SKM-1 (cell line): ENCODE results near the gene TMA7B.
A peak's percentile ranks its signal among the peaks of the same experiment; 100 is the strongest.

ENCODE experiments used
- DNase-seq: peaks from one replicate; lab custom pipeline; 2025; ENCODE audit not compliant: unreplicated experiment; lab: John Stamatoyannopoulos, UW

The TMA7B gene

DNA sequence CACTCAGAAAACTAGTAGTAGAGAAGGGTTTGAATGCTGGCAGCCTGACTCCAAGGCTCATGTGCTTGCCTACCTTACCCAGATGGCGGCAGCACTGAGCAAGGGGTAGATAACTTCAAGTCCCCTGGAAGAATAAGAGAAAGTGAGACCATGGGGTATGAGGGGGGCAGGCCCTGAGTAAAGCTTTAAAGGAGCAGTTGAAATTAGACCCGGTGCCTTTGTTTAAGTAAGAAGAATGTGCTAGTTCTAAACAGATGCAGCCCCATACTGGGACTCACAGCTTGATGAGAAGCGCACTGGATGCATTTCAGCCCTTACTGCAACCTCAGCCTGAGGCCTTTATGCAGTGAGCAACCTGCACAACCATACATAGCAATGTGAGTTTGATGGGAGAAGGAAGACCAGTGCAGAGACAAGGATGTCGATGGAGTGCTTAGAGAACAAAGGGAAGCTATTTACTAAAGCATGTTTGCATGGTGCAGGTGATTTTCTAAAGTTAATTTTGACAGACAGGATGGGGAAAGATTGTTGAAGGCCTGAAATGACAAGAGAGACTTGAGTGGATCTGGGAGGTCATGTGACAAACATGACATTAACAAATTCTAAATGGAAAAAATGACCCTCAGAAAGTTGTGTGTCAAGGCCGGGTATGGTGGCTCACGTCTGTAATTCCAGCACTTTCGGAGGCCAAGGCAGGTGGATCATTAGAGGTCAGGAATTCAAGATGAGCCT lies 27.1 kb upstream of the TMA7B start:
- peak; percentile 3 for DNase-seq

DNA sequence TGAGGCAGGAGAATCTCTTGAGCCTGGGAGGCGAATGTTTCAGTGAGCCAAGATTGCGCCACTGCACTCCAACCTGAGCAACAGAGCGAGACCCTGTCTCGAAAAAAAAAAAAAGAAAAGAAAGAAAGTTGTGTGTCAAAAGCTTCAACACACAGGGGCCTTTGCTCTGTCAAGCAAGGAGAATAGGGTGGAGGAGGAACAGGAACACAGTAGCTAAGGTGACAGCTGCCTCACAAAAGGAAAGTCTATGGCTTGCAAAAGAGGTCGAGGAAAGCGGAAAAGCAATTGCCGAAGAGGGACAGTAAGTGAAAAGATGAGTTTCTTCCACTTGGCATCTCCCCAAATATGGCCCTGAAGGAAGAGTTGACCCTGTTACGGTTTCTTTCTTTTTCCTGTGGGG lies 26.5 kb upstream of the TMA7B start:
- no peak for DNase-seq

DNA sequence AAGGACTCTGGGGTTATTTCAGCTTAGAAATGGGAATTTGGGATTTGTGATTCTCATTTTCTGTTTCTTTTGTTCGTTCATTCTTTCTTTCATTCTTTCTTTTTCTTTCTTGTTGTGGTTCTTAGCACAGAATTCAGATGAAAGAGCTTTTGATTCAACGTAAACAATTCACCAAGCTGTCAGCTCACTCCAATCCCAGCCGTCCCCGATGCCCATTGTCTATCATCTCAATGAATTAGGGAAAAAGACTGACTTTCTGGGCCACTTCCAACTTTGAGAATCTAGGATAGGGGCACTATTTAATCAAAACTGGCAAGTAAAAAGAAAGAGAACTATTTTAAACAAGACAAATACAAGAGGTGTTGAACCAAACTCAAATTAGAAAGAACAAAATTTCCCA lies 25.1 kb upstream of the TMA7B start:
- DNase-seq, result no peak

DNA sequence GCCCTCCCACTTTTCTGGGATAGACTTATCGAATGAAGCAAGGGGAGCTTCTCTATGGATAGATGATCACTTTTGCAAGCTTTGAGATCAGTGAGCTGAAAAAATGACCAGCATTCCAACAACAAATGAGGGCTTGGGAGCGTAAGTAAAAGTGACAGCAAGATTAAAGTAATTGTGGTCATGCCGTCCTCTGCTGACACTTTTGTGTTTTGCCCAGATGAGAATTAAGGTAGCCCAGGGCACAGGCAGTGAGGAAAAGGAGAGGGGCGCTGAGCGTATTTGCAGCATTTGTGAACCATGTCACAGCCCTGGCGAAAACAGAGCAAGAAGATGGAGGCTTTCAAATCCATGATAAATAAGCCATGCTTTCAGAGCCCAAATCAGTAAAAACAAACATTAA lies 24.6 kb upstream of the TMA7B start:
- no peak for DNase-seq

DNA sequence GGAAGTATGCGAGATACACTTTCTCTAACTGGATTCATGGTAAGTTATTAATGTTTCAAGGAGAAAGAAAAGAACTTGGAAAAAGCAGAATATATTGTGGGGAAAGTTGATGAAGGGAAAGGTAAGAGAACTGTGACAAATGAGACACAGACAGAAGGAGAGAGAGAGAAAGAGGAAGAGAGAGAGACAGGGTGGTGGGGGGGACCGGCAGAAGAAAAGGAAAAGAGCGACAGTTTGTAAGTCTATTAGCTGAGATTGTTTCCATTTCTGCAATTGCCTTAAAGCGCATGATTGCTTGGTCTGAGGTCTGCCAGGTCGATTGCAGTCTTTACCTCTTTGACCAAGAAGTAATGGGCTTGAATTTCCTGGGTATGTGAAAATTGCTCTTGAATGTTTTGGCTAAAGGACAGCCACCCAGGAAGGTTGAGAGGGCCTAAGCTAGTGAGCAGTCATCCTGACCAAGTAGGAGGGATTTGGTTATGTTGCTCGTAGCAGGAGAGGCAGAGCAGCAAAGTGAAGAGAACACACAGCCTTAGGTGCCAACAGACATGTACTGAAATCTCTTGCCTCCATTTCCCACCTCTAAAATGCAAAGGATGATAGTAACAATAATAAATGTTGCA lies 23.6 kb upstream of the TMA7B start:
- DNase-seq, result no peak

DNA sequence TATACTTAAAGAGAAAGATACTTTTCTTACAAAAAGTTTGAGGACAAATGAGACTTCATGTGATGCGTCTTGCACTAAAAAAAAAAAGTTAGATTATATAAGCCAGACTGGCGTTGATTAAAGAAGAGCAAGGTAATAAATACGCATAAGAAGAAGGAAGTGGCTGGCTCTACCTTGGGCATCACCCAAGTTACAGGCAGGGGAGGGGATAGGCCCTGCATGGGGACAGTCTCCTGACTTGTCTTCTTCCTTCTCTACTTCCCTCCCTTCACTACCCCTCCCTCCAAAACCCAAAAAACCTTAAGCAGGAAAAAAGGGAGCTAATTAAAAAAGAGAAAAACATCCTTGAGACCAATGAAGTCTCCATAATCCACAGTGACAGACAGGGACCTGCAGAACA lies 22.3 kb upstream of the TMA7B start:
- no peak for DNase-seq

DNA sequence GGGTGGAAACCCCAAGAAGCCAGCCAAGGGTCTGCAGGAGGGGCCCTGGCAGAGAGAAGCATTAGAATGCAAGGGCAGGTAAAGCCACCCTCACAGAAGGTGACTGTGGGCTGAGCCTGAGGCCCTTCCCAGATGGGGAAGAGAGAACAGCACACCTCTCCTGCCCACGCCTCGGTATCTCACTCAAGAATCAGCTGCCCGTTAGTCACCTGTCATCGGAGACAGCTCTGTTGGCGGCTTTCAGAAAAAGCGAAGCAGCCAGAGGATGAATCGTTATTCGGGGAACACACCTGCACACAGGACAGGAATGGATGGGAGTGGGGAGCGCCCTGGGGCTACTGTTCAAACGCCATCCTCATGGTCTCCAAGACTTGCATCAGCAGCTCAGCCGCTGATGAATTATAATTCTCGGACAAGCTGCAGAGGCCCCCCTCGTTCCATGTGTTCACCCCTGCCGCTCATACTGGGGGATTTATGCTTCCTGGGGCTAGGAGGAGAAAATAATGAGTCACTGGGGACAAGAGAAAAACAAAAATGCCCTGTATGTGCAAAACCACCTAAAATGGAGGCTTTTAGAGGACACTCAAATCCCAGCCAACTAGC lies 21.6 kb upstream of the TMA7B start:
- no peak for DNase-seq

DNA sequence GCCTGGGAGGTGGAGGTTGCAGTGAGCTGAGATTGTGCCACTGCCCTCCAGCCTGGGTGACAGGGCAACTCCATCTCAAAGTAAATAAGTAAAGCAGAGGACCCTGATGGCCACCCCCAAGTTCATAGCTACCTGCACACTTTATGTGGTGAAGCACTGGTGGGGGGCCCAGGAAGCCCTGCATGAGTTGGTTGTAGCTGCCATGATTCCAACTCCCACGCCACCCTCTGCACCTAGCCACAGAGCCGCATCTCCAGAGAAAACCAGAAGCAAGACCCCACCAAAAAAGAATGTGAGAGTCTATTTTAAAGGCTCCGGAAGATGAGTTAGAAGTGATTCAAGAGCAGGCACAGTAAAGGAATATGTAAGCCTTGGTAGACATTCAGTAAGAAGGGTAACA lies 20.4 kb upstream of the TMA7B start:
- DNase-seq, result no peak

DNA sequence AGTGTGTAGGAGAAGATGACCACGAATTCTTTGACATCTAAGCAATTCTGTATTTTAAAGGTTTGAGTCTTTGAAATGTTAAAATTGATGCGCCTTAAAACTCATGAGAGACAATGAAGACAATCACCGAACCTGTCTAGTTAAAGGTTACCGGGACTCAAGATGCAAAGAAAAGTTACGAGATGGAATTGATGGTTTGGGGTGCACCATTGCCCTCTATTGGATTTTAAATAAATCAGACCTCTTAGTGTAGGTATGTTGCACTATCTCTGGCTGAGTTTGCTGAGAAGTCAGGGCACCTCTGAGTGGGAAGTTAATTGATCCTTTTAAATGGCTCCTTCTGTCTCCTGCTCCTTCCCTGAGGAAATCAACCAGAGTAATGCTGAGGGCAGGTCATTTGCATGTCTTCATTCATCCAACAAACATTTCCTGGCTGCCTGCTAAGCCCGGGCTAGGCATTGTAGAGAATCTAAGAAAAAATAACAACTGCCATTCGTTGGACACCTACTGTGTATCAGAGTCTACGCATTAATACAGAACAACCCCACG lies 19.4 kb upstream of the TMA7B start:
- no peak for DNase-seq

DNA sequence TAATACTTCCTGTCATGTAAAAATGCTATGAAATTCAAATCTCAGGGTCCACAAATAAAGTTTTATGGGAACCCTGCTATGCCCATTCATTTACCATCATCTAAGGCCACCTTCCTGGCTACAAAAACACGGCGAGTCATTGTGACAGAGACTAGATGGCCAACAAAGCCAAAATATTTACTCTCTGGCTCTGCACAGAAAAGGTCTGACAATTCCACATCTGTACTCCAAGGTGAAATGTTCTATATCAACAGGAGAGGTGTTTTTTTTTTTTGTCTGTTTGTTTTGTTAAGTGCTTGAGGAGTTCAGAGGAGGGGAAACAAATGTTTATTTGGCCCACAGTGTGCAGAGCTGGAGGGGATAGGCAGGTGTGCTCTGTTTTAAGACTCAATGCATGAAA lies 18.6 kb upstream of the TMA7B start:
- DNase-seq, result no peak

DNA sequence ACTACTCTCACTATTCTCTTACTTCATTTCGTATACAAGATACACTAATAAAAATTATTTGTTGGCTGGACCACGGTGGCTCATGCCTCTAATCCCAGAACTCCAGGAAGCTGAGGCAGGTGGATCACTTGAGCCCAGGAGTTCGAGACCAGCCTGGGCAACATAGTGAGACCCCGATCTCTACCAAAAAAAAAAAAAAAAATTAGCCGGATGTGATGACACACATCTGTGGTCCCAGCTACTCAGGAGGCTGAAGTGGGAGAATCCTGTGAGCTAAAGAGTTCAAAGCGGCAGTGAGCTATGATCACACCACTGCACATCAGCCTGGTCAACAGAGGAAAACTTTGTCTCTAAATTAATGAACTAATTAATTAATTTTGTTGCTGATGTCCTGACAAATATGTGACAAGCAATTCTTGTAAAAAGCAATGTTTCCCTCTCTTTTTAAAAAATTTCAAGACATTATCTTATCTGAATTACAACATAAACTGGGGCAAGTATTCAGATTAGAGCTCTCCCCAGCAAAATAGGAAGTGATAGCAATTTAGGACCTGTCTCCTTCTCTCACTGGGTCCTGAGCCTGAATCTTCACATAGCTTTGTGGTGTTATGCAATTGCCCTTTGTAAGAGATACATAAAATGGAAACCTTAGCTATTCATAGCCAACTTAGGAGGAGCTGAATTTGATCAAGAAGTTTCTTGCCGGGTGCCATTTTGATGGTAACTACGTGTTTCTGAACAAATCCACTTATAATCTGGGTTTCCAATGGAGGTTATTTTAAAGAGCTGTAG lies 17.6 kb upstream of the TMA7B start:
- DNase-seq, result no peak

DNA sequence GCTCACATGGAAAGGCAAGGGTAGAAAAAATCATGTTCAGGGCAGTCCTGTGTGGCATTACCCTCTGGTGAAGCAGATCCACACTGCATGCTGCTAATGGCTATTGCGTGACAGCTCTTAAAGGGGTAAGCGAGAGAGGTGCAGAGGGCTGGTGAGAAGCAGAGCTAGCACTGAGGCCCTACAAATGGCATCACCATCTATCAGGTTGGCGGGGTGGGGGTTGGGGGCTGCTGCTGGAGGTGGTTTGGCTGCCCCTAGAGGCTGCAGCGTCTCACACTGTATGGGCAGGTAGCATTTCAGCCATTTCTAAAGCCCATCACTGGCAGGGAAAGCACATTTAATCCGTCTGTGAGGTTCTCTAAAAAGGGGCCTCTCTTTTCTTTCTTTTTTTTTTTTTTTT lies 16.9 kb upstream of the TMA7B start:
- DNase-seq, result no peak

DNA sequence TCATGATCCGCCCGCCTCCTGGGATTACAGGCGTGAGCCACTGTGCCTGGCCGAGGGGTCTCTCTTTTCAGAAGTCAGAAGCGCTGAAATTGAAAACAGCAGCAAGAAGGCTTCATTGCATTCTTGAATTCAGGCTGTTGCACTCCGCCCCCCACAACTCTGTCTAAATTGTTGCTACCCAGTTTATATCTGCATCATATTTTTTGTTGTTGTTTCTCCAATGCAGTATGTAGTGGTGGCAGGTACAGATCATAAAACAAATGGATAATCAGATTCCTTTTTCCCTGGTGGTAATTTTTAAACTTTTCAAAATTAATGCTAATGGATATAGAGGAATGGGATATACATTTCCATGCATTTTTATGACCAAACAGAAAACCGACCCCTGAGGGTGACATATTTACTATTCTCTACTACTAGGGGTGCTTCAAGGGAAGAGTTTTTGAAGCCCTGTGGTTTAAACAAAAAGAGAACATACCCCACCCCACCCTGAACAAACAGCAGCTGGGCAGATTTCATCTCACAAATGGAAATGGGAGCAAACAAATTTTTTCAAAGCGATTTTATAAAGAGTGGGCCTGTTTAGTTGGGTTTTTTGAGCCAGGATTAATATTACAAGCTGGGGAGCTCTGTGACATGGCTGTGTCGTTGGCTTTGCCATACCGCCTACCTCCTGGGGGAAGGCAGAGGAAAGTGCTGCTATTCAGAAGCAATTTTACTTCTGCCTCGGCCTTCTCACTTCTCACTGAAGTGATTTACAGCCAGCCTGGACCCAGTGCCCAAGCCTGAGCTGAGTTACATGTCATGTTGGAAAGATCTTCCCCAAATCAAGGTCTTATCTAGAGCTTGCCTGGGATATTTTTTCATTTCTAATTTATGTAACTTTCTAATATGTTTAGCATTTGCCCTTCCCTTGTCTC lies 16.0 kb upstream of the TMA7B start:
- no peak for DNase-seq

DNA sequence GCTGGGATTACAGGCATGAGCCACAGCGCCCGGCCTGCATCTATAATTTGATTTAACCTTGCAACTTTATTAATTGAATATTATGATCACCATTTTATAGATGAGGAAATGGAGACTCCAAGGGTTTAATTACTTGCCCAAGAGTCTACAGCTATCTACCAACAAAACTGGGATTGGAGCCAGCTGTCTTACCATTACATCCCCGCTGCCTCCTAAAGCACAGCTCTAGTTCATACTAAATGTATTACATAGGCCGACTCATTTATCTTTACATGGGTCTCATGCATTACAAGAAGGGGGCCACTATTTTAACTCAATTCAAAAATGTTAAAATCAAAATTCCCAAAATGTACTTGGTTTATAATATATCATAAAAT lies 14.1 kb upstream of the TMA7B start:
- no peak for DNase-seq

DNA sequence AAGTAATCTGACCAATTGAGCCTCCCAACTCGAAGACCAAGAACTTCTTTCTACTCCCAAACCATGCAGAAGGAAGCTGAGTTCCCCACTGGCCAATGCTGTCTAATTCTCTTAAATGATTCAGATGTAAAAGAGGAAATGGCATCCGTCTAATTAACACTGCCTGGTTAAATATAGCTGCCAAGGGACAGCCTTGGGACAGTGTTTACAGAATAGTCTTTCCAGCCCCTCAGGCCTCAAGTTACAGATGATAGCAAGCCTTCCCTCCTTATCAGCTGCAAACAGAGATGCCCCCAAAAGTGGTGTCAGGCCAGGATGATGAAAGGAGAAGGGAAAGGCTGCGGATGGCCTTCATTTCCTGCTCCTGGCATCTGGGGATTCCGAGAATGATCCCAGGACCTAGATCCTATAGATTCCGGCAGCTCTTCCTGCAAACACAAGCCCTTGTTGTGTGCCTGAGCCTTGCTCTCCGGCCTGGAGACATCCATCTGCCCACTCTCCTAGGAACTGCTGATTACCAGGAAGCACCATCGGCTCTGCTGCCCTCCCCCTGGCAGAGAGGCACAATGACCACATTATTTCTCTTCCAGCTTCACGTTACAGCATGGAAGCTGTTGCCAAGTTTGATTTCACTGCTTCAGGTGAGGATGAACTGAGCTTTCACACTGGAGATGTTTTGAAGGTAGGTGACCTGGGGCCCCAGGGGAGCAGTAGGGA lies 13.5 kb upstream of the TMA7B start:
- DNase-seq, result no peak

DNA sequence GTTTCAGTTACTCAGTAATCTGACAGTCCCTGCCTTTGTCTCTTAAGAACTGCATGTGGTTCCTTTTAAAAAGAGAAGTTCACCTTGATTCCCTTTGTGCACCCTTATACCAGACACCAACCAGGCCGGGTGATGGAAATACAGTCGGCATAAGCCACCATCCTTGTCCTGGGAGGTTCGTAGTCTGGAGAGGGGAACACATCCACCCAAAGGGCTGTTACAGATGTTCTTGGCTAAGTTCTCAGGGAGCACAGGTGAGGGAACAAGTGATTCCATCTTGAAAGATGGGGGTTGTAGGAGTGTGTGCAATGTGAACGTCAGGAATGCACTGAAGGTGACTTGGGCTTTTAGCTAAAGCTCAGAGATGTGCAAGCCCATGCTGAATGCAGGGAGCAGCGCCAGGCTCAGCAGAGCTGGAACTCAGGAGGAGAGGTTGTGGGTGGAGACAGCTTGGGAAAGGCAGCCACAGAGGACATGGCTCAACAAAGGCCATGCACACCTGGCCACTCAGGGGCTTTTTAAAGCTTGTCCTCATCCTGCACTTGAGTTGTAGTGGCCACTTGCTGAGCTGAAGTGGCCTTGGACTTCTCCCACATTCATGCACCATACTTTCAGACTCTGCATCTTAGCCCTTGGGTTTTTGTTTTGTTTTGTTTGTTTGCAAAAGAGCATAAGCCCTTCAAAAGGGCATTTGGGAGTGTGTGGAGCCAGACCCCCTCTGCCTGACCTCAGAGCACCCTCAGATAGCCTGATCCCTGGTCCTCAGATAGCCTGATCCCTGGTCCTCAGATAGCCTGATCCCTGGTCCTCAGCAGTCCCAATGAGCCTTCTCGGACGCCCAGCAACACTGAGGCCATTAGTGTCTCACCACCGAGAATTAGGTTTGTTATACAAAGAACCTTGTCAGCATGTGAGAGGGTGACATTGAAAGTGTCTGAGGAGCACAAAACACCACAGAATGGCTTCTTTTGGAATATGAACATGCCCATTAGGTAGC lies 12.7 kb upstream of the TMA7B start:
- no peak for DNase-seq

DNA sequence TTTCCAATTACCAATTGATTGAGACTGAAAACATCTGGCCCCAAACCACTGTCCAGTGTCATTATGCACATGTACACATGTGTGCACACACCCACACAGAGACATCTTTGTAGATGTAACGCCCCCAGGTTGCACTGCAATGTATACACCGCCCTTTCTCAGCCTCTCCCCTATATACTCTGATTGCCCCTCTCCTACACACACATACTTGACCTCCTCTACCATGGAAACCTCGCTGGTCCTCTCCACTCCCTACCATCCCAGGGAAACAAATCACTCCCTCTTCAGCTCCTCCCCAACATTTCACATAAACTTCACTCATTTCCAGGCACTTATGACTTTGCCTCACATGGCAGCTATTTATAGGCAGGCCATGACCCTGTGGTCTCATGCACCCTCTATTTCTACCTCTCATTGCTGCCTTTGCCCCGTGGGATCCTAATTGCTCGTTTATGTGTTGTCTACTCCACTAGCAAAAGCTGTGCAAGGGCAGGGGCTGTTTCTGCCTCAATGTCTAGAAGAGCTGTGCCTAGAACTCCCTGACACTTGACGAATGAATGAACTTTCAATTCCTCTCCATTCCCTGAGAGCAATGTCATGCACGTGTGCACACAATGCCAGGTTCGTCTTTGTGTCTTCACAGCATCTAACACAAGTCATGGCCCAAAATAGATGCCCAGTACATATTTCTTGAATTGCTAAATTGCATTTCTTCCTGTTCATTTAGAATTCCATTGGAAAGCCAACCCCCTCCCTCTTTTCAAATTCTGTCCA lies 10.0 kb upstream of the TMA7B start:
- DNase-seq, result no peak
